AG10803 (cell line): ENCODE data around the gene SEMA6B.
"Not testable (repeated sequence)": the region's sequence is repeated elsewhere in the genome, so short reads cannot be mapped to it uniquely, and the experiment has no call there.

ENCODE experiments used
- DNase-seq: peaks from one replicate; pipeline ENCODE4 v3.0.0; 2010; ENCODE audit warnings: low read depth
- H3K4me3 ChIP-seq: 2 replicates; pipeline ENCODE4 v1.5.1; 2011; ENCODE audit warnings: mild to moderate bottlenecking, low read length, control low read depth
- CTCF ChIP-seq: conservative IDR thresholded peaks from 2 replicates; pipeline ENCODE4 v1.5.1; 2011; ENCODE audit warnings: mild to moderate bottlenecking, low read length, control low read depth, inconsistent platforms

SEMA6B gene

GRCh38 chr19:4534836-4535658 lies 24.4 kb downstream of the SEMA6B start, which contains the start of gene PLIN5:
PLIN5 (minus strand) TSS chr19:4535224; CDS start chr19:4534074, 1,150 bp downstream.
- DNase-seq = no peak
- H3K4me3 ChIP-seq = no peak within 1 kb of the TSS
- TF ChIP-seq CTCF = no peak

GRCh38 chr19:4533835-4534424 lies 25.6 kb downstream of the SEMA6B start:
- no peak for TF ChIP-seq CTCF
- H3K4me3 ChIP-seq = no peak overlapping the region
- DNase-seq = no peak

GRCh38 chr19:4533334-4533733 lies 26.1 kb downstream of the SEMA6B start:
- no peak overlapping the region for H3K4me3 ChIP-seq
- no peak for DNase-seq
- TF ChIP-seq CTCF = no peak

GRCh38 chr19:4531562-4532165 lies 27.8 kb downstream of the SEMA6B start:
- H3K4me3 ChIP-seq = no peak overlapping the region
- no peak for TF ChIP-seq CTCF
- DNase-seq = no peak

GRCh38 chr19:4529924-4530522 lies 29.5 kb downstream of the SEMA6B start:
- no peak overlapping the region for H3K4me3 ChIP-seq
- no peak for TF ChIP-seq CTCF
- no peak for DNase-seq

- DNase-seq = no peak
- TF ChIP-seq CTCF = no peak
- no peak overlapping the region for H3K4me3 ChIP-seq
Measured at GRCh38 chr19:4528843-4529242, 30.6 kb downstream of the SEMA6B start.

- DNase-seq = not testable (repeated sequence)
Measured at GRCh38 chr19:4527377-4527776, 32.1 kb downstream of the SEMA6B start.

More at GRCh38 chr19:4527377-4527776, 32.1 kb downstream of the SEMA6B start:
- H3K4me3 ChIP-seq = not testable (repeated sequence)
